HCT116 (cell line): ENCODE data around the gene ABHD12. TPM values are rescaled to one million over a fixed set of nuclear protein-coding genes. Genes with fewer than 3 reads are reported as not detected.

Experiments used
- ATAC-seq: fragments of 200-7000 bp; cut with Tn5 transposase; 2 replicates; pipeline ENCODE4 v1.9.1; 2020; ENCODE audit warnings: mild to moderate bottlenecking, moderate library complexity
- BruUV-seq: library from RNA; stranded (reverse); fragments of 400-500 nt; replicated peaks from 2 replicates; lab custom pipeline; 2021; lab: Mats Ljungman, UMichigan
- CTCF ChIA-PET: fragments of 300-600 bp; sonication (Branson Sonifier 250); formaldehyde crosslinking; loops from one replicate; lab custom pipeline; 2021; ENCODE audit warnings: antibody characterized with exemption; lab: Charles Lee
- POLR2A ChIA-PET: fragments of 300-600, 350-600 bp; sonication (Branson Sonifier 250); formaldehyde crosslinking; loops from one replicate; lab custom pipeline; 2021; ENCODE audit warnings: antibody characterized with exemption; lab: Charles Lee
- RAD21 ChIA-PET, 2 experiments: fragments of 300-600 bp; sonication (Branson Sonifier 250); formaldehyde crosslinking; loops; one replicate each; lab custom pipeline; 2023; ENCODE audit warnings: low total read pairs in 2 of 2; ENCODE audit not compliant: uncharacterized antibody in 2 of 2, unreplicated experiment in 2 of 2, low non-redundant PET in 1 of 2; lab: Charles Lee
- DNase-seq: peaks from one replicate; pipeline ENCODE4 v3.0.0-alpha.2; 2010; ENCODE audit warnings: low read depth, low spot score
- H2AFZ ChIP-seq: fragments of 200-600 bp; shearing (Covaris generic), sonication (generic); 2 replicates; pipeline ENCODE4 v1.6.1; 2017; ENCODE audit warnings: low read depth, mixed run types, mixed read lengths, antibody characterized with exemption, low read length; ENCODE audit not compliant: poor library complexity, severe bottlenecking
- H3K27ac ChIP-seq: 2 replicates; pipeline ENCODE4 v1.5.1; 2012; ENCODE audit warnings: low read depth, low read length
- H3K27me3 ChIP-seq: fragments of 200-600 bp; sonication (generic); 2 replicates; pipeline ENCODE4 v1.6.1; 2016; ENCODE audit warnings: mixed run types, low read length, mixed read lengths; ENCODE audit not compliant: insufficient read depth
- H3K36me3 ChIP-seq, 2 experiments: fragments of 200-500 bp in 1 of 2; fragments of 200-600 bp in 1 of 2; sonication (Bioruptor generic) in 1 of 2; sonication (generic) in 1 of 2; 2 replicates each; pipeline versions ENCODE4 v1.5.1 to v1.6.1; 2014 to 2016; ENCODE audit warnings: low read length in 2 of 2, inconsistent platforms in 1 of 2, mixed read lengths in 1 of 2, mixed run types in 1 of 2; ENCODE audit not compliant: insufficient read depth in 2 of 2, control insufficient read depth in 1 of 2
- H3K4me1 ChIP-seq, 2 experiments: fragments of 200-600 bp in 1 of 2; sonication (generic) in 1 of 2; 2 replicates each; pipeline versions ENCODE4 v1.5.1 to v1.6.1; 2012 to 2017; ENCODE audit warnings: low read length in 2 of 2, inconsistent platforms in 1 of 2, mild to moderate bottlenecking in 1 of 2, mixed read lengths in 1 of 2, mixed run types in 1 of 2, moderate library complexity in 1 of 2; ENCODE audit not compliant: insufficient read depth in 2 of 2, control insufficient read depth in 1 of 2
- H3K4me2 ChIP-seq: fragments of 200-600 bp; sonication (generic); 2 replicates; pipeline ENCODE4 v1.6.1; 2017; ENCODE audit warnings: mixed run types, low read length, mixed read lengths
- H3K4me3 ChIP-seq, 2 experiments: fragments of 200-600 bp in 1 of 2; sonication (generic) in 1 of 2; replicated peaks in 1 of 2; 2 replicates each; pipeline ENCODE4 v1.5.1; 2011 to 2016; ENCODE audit warnings: low read length in 2 of 2, control low read depth in 1 of 2, low read depth in 1 of 2, mild to moderate bottlenecking in 1 of 2, mixed read lengths in 1 of 2, mixed run types in 1 of 2
- H3K79me2 ChIP-seq: fragments of 200-600 bp; sonication (generic); 2 replicates; pipeline ENCODE4 v1.6.1; 2017; ENCODE audit warnings: mild to moderate bottlenecking, mixed run types, low read length, moderate library complexity, mixed read lengths; ENCODE audit not compliant: insufficient read depth
- H3K9ac ChIP-seq: fragments of 200-600 bp; sonication (generic); 2 replicates; pipeline ENCODE4 v1.6.1; 2016; ENCODE audit warnings: low read length, mixed read lengths
- H3K9me2 ChIP-seq: fragments of 200-600 bp; sonication (generic), shearing (Covaris generic); 2 replicates; pipeline ENCODE4 v1.6.1; 2017; ENCODE audit warnings: mixed run types, mild to moderate bottlenecking, moderate library complexity; ENCODE audit not compliant: insufficient read depth
- H3K9me3 ChIP-seq, 2 experiments: fragments of 200-500 bp in 1 of 2; fragments of 200-600 bp in 1 of 2; sonication (Bioruptor generic) in 1 of 2; sonication (generic) in 1 of 2; 2 replicates each; pipeline ENCODE4 v1.6.1; 2014 to 2017; ENCODE audit warnings: low read length in 2 of 2, mixed read lengths in 2 of 2, inconsistent platforms in 1 of 2, low read depth in 1 of 2, mild to moderate bottlenecking in 1 of 2, mixed run types in 1 of 2, moderate library complexity in 1 of 2; ENCODE audit not compliant: control insufficient read depth in 1 of 2, insufficient read depth in 1 of 2
- H4K20me1 ChIP-seq: fragments of 200-600 bp; sonication (generic), shearing (Covaris generic); 2 replicates; pipeline ENCODE4 v1.6.1; 2017; ENCODE audit warnings: mixed run types, mild to moderate bottlenecking, moderate library complexity; ENCODE audit not compliant: insufficient read depth
- EGR1 ChIP-seq: IDR thresholded peaks from 2 replicates; pipeline ENCODE4 v1.6.1; 2012; ENCODE audit warnings: low read depth
- ELF1 ChIP-seq: IDR thresholded peaks from 2 replicates; pipeline ENCODE4 v1.6.1; 2012; ENCODE audit warnings: low read depth, borderline replicate concordance
- EZH2 ChIP-seq: fragments of 200-600 bp; sonication (generic); IDR thresholded peaks from 2 replicates; pipeline ENCODE4 v1.6.1; 2017; ENCODE audit warnings: antibody characterized with exemption, mixed run types
- JUND ChIP-seq: IDR thresholded peaks from 2 replicates; pipeline ENCODE4 v1.6.1; 2012
- POLR2A ChIP-seq: IDR thresholded peaks from 2 replicates; pipeline ENCODE4 v1.7.0; 2011; ENCODE audit warnings: borderline replicate concordance; ENCODE audit not compliant: insufficient read depth, insufficient read length; ENCODE audit errors: extremely low read depth
- POLR2AphosphoS5 ChIP-seq: IDR thresholded peaks from 2 replicates; pipeline ENCODE4 v1.6.1; 2011; ENCODE audit warnings: mild to moderate bottlenecking, low read depth, low read length, moderate library complexity
- SRF ChIP-seq: IDR thresholded peaks from 2 replicates; pipeline ENCODE4 v1.6.1; 2012; ENCODE audit warnings: low read depth
- TCF7L2 ChIP-seq: IDR thresholded peaks from 2 replicates; pipeline ENCODE4 v1.7.0; 2011; ENCODE audit warnings: borderline replicate concordance, inconsistent platforms; ENCODE audit not compliant: insufficient read depth, insufficient read length; ENCODE audit errors: extremely low read depth
- ZFX ChIP-seq: fragments of 450-650 bp; IDR thresholded peaks from 2 replicates; pipeline ENCODE4 v1.6.1; 2017
- intact Hi-C: fragments of 100-400 bp; cut with micrococcal nuclease; formaldehyde crosslinking; loops from 2 replicates; pipeline ENCODE4 v1.10.0; 2022
- total RNA-seq: library from RNA; stranded (reverse); gene quantifications from one replicate; pipeline ENCODE4 v1.2.1, GENCODE V29; 2021; ENCODE audit not compliant: unreplicated experiment
- TF ChIP-seq, protein P1 (sequence below): IDR thresholded peaks from 2 replicates; pipeline ENCODE4 v1.6.1; 2012
- TF ChIP-seq, protein P2 (sequence below): IDR thresholded peaks from 2 replicates; pipeline ENCODE4 v1.6.1; 2011; ENCODE audit warnings: mild to moderate bottlenecking, low read length, moderate library complexity; ENCODE audit not compliant: insufficient replicate concordance; ENCODE audit errors: extremely low read depth
- TF ChIP-seq, protein P3 (sequence below): IDR thresholded peaks from 2 replicates; pipeline ENCODE4 v1.6.1; 2012; ENCODE audit warnings: low read depth

The ABHD12 gene
- total RNA-seq, 1 experiment from 2014 or later = 31.7 TPM

DNA sequence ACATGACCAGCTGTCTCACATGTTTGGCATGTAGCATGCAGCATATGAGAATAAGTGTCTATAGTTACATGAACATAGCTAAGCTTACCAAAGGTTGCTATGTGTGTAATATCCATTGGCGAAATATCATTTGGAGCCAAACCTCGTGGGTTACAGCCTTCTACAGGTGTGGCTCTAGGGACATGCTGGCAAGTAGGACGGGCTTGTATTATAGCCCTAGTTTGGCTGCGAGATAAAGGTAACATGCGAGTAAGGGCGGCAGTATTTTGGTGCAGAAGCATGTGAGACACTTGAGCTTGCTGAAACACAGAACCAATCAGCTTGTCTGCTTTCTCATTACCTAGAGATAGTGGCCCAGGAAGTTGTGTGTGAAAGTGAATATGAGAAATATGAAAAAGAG lies 6.5 kb upstream of the ABHD12 start:
- ChIA-PET RAD21 (no interaction called here), POLR2A (no interaction called here), CTCF (interaction anchor here (0.8 to 3.3 kb wide), 4 partner anchors 10 to 403 kb away, joined by 3 to 44 read pairs (median 10); partner anchors contain the start of gene GINS1)
- BruUV-seq = no TSS peak
- Histone ChIP-seq H4K20me1 (no peaks in the 10 kb centered on the region), H3K4me3 (no peak overlapping the region), H3K79me2 (no peaks in the 10 kb centered on the region), H3K4me2 (no peak overlapping the region), H3K27ac (no peak overlapping the region), H3K9me2 (no peaks in the 10 kb centered on the region), H3K27me3 (no peaks in the 10 kb centered on the region), H3K4me1 (0 out of 4 replicates have a peak, but pooled peaks cover 0 to 2% of the 10 kb centered on the region in 2 experiments), H3K9me3 (no peaks in the 10 kb centered on the region), H2AFZ (no peak overlapping the region), H3K9ac (no peak overlapping the region), H3K36me3 (no peaks in the 10 kb centered on the region)
- TF ChIP-seq, protein P1, sequence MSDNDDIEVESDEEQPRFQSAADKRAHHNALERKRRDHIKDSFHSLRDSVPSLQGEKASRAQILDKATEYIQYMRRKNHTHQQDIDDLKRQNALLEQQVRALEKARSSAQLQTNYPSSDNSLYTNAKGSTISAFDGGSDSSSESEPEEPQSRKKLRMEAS = no peak
- TF ChIP-seq EZH2 (no peak), EGR1 (no peak), JUND (no peak), ZFX (no peak), POLR2AphosphoS5 (no peak)
- TF ChIP-seq, protein P2, sequence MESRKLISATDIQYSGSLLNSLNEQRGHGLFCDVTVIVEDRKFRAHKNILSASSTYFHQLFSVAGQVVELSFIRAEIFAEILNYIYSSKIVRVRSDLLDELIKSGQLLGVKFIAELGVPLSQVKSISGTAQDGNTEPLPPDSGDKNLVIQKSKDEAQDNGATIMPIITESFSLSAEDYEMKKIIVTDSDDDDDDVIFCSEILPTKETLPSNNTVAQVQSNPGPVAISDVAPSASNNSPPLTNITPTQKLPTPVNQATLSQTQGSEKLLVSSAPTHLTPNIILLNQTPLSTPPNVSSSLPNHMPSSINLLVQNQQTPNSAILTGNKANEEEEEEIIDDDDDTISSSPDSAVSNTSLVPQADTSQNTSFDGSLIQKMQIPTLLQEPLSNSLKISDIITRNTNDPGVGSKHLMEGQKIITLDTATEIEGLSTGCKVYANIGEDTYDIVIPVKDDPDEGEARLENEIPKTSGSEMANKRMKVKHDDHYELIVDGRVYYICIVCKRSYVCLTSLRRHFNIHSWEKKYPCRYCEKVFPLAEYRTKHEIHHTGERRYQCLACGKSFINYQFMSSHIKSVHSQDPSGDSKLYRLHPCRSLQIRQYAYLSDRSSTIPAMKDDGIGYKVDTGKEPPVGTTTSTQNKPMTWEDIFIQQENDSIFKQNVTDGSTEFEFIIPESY = no peak
- ATAC-seq (no peak), DNase-seq (no peak)
- intact Hi-C loops = loop anchor here (10.0 kb wide), 1 partner anchor 332 kb away; no protein-coding TSS in a partner anchor

DNA sequence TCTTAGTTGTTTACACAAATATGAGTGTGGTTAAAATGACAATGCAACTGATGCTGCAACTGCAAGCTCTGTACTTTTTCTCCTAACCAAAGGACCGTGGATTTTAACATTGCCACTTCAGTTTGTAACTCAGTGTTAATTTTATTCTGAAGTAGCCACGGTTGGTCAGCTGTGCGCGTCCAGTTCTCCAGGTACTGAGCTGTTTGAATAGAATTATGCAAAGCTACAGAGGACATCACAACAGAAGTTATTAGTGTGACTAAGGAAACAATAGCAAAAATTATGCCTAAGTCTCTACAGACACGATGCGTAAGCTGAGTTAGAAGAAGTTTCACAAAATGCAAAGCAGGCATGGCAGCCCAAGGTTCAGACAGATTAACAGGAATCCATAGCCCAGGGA lies 4.4 kb upstream of the ABHD12 start:
- ATAC-seq (no peak), DNase-seq (no peak)
- H3K27ac ChIP-seq = no peak overlapping the region
- H3K79me2 ChIP-seq = peaks cover 1% of the 10 kb centered on the region; the same call in 1 of the 2 replicates
- intact Hi-C loops = loop anchor here (10.0 kb wide), 1 partner anchor 330 kb away; no protein-coding TSS in a partner anchor
- H3K9ac ChIP-seq = no peak overlapping the region
- H3K4me1 ChIP-seq = peaks cover 5 to 6% of the 10 kb centered on the region in 2 experiments; a peak in 2 of 4 replicates
- ChIA-PET POLR2A (no interaction called here), CTCF (no interaction called here), RAD21 (no interaction called here)
- no peak overlapping the region for H3K4me2 ChIP-seq
- no peaks in the 10 kb centered on the region for H3K9me3 ChIP-seq
- H4K20me1 ChIP-seq = no peaks in the 10 kb centered on the region
- H3K9me2 ChIP-seq = no peaks in the 10 kb centered on the region
- no peak overlapping the region for H3K4me3 ChIP-seq
- no peak overlapping the region for H2AFZ ChIP-seq
- no peaks in the 10 kb centered on the region for H3K36me3 ChIP-seq
- no peaks in the 10 kb centered on the region for H3K27me3 ChIP-seq
- no TSS peak for BruUV-seq
- TF ChIP-seq POLR2AphosphoS5 = no peak
- no peak for TF ChIP-seq SRF
- TF ChIP-seq, protein P1 = no peak
- no peak for TF ChIP-seq TCF7L2
- TF ChIP-seq, protein P3, sequence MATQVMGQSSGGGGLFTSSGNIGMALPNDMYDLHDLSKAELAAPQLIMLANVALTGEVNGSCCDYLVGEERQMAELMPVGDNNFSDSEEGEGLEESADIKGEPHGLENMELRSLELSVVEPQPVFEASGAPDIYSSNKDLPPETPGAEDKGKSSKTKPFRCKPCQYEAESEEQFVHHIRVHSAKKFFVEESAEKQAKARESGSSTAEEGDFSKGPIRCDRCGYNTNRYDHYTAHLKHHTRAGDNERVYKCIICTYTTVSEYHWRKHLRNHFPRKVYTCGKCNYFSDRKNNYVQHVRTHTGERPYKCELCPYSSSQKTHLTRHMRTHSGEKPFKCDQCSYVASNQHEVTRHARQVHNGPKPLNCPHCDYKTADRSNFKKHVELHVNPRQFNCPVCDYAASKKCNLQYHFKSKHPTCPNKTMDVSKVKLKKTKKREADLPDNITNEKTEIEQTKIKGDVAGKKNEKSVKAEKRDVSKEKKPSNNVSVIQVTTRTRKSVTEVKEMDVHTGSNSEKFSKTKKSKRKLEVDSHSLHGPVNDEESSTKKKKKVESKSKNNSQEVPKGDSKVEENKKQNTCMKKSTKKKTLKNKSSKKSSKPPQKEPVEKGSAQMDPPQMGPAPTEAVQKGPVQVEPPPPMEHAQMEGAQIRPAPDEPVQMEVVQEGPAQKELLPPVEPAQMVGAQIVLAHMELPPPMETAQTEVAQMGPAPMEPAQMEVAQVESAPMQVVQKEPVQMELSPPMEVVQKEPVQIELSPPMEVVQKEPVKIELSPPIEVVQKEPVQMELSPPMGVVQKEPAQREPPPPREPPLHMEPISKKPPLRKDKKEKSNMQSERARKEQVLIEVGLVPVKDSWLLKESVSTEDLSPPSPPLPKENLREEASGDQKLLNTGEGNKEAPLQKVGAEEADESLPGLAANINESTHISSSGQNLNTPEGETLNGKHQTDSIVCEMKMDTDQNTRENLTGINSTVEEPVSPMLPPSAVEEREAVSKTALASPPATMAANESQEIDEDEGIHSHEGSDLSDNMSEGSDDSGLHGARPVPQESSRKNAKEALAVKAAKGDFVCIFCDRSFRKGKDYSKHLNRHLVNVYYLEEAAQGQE = no peak
- TF ChIP-seq POLR2A = no peak
- TF ChIP-seq ELF1 = no peak
- TF ChIP-seq EZH2 = no peak
